Body of pancreas (tissue), 4 donors: ENCODE data around the gene TBCEL.

Source experiments
- POLR2A ChIP-seq, 3 donors: fragments of 450-650 bp; IDR thresholded peaks; one replicate each; pipeline ENCODE4 v1.6.1; 2016; ENCODE audit warnings: antibody characterized with exemption in 3 of 3, mild to moderate bottlenecking in 2 of 3
- TF ChIP-seq, protein P1 (sequence below), 7 experiments: fragments of 450-650 bp in 4 of 7; fragments of 200-600 bp in 3 of 7; sonication (generic) in 3 of 7; IDR thresholded peaks; one replicate each; pipeline ENCODE4 v1.5.1; 2016 to 2019; ENCODE audit warnings: antibody characterized with exemption in 7 of 7

GRCh38 chr11:121100943-121101342 is 77.0 kb downstream of the TBCEL start, which contains the start of gene TECTA:
- TF ChIP-seq, protein P1, sequence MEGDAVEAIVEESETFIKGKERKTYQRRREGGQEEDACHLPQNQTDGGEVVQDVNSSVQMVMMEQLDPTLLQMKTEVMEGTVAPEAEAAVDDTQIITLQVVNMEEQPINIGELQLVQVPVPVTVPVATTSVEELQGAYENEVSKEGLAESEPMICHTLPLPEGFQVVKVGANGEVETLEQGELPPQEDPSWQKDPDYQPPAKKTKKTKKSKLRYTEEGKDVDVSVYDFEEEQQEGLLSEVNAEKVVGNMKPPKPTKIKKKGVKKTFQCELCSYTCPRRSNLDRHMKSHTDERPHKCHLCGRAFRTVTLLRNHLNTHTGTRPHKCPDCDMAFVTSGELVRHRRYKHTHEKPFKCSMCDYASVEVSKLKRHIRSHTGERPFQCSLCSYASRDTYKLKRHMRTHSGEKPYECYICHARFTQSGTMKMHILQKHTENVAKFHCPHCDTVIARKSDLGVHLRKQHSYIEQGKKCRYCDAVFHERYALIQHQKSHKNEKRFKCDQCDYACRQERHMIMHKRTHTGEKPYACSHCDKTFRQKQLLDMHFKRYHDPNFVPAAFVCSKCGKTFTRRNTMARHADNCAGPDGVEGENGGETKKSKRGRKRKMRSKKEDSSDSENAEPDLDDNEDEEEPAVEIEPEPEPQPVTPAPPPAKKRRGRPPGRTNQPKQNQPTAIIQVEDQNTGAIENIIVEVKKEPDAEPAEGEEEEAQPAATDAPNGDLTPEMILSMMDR (IDR thresholded peaks at IDR 0.05) = no peak
- no peak for TF ChIP-seq POLR2A (IDR thresholded peaks at IDR 0.05)
